Colonic mucosa (tissue), 4 donors: ENCODE measurements around the gene CPEB3. TPM values are rescaled to one million over a fixed set of nuclear protein-coding genes. Genes with fewer than 3 reads are reported as not detected.

Experiments
- DNase-seq: peaks from one replicate; pipeline ENCODE4 v3.0.0-alpha.2; 2020
- H3K27ac ChIP-seq: fragments of 200-600 bp; one replicate; pipeline ENCODE4 v1.8.0; 2021
- H3K27me3 ChIP-seq: fragments of 200-600 bp; one replicate; pipeline ENCODE4 v1.8.0; 2021
- H3K36me3 ChIP-seq: fragments of 200-600 bp; one replicate; pipeline ENCODE4 v1.8.0; 2021
- H3K4me1 ChIP-seq: fragments of 200-600 bp; one replicate; pipeline ENCODE4 v1.8.0; 2021; ENCODE audit warnings: mild to moderate bottlenecking
- H3K4me3 ChIP-seq: fragments of 200-600 bp; one replicate; pipeline ENCODE4 v1.8.0; 2021
- H3K9ac ChIP-seq, 2 donors: one replicate each; pipeline ENCODE4 v1.7.0; 2013; ENCODE audit warnings: control low read depth in 2 of 2, low read depth in 2 of 2, low read length in 2 of 2
- H3K9me3 ChIP-seq: fragments of 200-600 bp; one replicate; pipeline ENCODE4 v1.8.0; 2021
- intact Hi-C: fragments of 100-400 bp; cut with DNase I; formaldehyde crosslinking; loops from one replicate; pipeline ENCODE4 v1.14.1; 2022
- total RNA-seq, 2 donors: library from RNA; stranded (reverse); fragmentation: NEBNext Ultra II Directional in 1 of 2; extraction: Animal tissue kit (Norgen Biotek cat#: 25700) in 1 of 2; gene quantifications; one replicate each; pipeline ENCODE4 v1.2.1, GENCODE V29; 2021
- TF ChIP-seq, protein P1 (sequence below): fragments of 200-600 bp; IDR thresholded peaks from one replicate; pipeline ENCODE4 v1.8.0; 2022; ENCODE audit warnings: antibody characterized with exemption, mild to moderate bottlenecking
- donor health status: healthy.
- donor health status: DM: no; HTN: no; CAD: no.
- donor health status: DM: no; HTN: no; CAD: no.

The CPEB3 gene
- total RNA-seq, 2 donors from 2014 or later = 4.4 to 7.9 TPM

DNA sequence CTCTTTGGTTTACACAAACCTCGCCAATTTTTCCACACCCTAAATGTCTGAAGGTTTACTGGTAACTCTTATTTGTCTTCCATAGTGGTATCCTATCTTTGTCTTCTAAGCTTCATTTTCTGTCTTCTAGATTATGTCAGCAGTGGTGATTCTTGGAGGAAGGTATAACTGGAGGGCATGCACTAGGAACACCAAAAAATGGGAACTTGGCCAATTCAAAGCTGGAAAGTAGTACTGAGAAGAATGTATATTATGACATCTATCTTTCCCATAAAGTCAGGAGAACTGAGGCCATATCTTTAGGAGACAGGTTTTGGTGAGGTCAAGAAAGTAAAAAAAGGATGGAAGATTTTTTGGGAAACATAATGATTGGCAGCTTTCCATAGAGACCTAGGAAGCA is 113.3 kb downstream of the CPEB3 start:
- TF ChIP-seq, protein P1, sequence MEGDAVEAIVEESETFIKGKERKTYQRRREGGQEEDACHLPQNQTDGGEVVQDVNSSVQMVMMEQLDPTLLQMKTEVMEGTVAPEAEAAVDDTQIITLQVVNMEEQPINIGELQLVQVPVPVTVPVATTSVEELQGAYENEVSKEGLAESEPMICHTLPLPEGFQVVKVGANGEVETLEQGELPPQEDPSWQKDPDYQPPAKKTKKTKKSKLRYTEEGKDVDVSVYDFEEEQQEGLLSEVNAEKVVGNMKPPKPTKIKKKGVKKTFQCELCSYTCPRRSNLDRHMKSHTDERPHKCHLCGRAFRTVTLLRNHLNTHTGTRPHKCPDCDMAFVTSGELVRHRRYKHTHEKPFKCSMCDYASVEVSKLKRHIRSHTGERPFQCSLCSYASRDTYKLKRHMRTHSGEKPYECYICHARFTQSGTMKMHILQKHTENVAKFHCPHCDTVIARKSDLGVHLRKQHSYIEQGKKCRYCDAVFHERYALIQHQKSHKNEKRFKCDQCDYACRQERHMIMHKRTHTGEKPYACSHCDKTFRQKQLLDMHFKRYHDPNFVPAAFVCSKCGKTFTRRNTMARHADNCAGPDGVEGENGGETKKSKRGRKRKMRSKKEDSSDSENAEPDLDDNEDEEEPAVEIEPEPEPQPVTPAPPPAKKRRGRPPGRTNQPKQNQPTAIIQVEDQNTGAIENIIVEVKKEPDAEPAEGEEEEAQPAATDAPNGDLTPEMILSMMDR = no peak

DNA sequence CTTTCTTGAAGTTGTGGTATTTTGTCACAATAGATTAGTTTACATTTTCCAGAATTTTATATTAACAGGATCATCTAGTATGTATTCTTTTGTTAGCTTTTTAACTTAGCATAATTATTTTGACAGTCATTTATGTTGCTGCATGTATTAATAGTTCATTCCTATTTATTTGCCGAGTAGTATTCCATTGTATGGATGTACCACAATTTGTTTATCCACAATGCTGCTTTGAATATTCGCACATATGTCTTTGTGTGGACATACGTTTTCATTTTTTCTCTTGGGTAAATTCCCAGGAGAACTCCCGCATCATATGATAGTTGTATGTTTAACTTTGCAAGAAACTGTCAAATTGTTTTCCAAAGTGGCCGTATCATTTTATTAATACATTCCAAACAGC is 115.7 kb downstream of the CPEB3 start:
- H3K27me3 ChIP-seq = no peaks in the 10 kb centered on the region
- no peak for DNase-seq
- no peaks in the 10 kb centered on the region for H3K4me1 ChIP-seq
- no peak overlapping the region for H3K9ac ChIP-seq
- H3K9me3 ChIP-seq = no peaks in the 10 kb centered on the region
- TF ChIP-seq, protein P1 = no peak
- no peak overlapping the region for H3K4me3 ChIP-seq
- intact Hi-C loops = no loop called here
- no peak overlapping the region for H3K27ac ChIP-seq
- no peaks in the 10 kb centered on the region for H3K36me3 ChIP-seq

More for the DNA sequence above, 113.3 kb downstream of the CPEB3 start:
- Histone ChIP-seq H3K27me3 (no peaks in the 10 kb centered on the region), H3K9me3 (no peaks in the 10 kb centered on the region), H3K27ac (no peak overlapping the region), H3K9ac (no peak overlapping the region), H3K36me3 (no peaks in the 10 kb centered on the region), H3K4me3 (no peak overlapping the region), H3K4me1 (no peaks in the 10 kb centered on the region)
- intact Hi-C loops = no loop called here
- no peak for DNase-seq

DNA sequence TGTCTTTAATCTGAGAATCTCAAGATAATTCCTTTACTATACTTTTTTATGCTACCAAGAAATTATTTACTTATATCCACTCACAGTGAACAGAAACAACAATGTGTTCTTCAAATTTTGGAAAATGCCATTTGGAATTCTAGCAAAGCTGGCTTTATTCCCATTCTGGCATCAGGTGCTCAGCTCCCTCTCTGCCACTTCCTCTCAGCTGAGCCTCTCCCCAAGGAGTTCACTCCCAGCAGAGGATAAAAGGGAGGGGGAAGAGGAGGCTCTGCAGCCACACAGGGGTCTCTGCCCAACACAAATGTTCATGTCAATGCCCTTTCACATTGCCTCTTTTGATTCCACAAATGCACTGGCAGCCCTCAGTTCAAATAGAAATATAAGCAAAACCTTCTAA is 116.9 kb downstream of the CPEB3 start:
- no peaks in the 10 kb centered on the region for H3K36me3 ChIP-seq
- no peak overlapping the region for H3K4me3 ChIP-seq
- H3K9me3 ChIP-seq = no peaks in the 10 kb centered on the region
- H3K4me1 ChIP-seq = no peaks in the 10 kb centered on the region
- DNase-seq = no peak
- no peaks in the 10 kb centered on the region for H3K27me3 ChIP-seq
- H3K27ac ChIP-seq = no peak overlapping the region
- no peak overlapping the region for H3K9ac ChIP-seq
- intact Hi-C loops = no loop called here
- TF ChIP-seq, protein P1 = no peak

DNA sequence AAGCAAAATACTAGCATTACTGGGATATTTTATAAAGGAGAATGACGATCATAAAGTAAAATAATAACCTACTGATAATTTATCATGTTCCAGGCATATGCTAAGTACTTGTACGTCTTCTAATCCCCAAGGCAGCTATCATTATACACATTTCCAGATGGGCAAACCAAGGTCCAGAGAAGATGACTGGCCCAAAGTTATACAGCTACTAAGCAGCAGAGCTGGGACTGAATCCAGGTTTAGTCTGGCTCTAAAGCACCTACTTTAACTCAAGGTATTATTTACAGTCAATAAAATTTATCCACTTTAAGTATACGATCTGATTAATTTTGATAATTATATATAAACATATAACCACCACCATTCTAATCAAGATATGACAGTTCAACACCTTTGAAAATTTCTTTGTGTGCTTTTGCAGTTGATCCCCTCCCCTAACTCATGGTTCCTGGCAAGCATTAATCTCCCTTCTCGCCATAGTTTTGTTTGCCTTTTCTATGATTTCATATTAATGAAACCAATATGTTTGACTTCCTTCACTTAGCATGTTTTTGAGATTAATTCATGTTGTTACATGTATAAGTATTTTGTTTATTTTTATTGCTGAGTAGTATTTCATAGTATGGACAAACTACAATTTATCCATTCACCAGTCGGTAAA is 126.7 kb downstream of the CPEB3 start:
- Histone ChIP-seq H3K4me1 (no peaks in the 10 kb centered on the region), H3K27ac (no peak overlapping the region), H3K36me3 (no peaks in the 10 kb centered on the region), H3K9me3 (no peaks in the 10 kb centered on the region), H3K4me3 (no peak overlapping the region), H3K9ac (no peak overlapping the region), H3K27me3 (no peaks in the 10 kb centered on the region)
- DNase-seq = no peak
- TF ChIP-seq, protein P1 = no peak
- intact Hi-C loops = no loop called here

GRCh38 chr10:92162541-92162940 is 128.3 kb downstream of the CPEB3 start:
- Histone ChIP-seq H3K4me3 (no peak overlapping the region), H3K36me3 (no peaks in the 10 kb centered on the region), H3K27me3 (no peaks in the 10 kb centered on the region), H3K9ac (no peak overlapping the region), H3K27ac (no peak overlapping the region), H3K4me1 (no peaks in the 10 kb centered on the region), H3K9me3 (no peaks in the 10 kb centered on the region)
- TF ChIP-seq, protein P1 = no peak
- intact Hi-C loops = no loop called here
- DNase-seq = no peak
